ENCODE results near the gene VASN. TPM values are rescaled to one million over a fixed set of nuclear protein-coding genes. Genes with fewer than 3 reads are reported as not detected.

Gene VASN
- total RNA-seq, 1 donor from 2014 or later: 0.67 TPM

- peaks cover 2% of the 10 kb centered on the region for H3K27me3 Mint-ChIP-seq (ENCODE audit: unreplicated experiment)
- no peaks in the 10 kb centered on the region for H3K9me3 Mint-ChIP-seq (ENCODE audit: unreplicated experiment)
- H3K4me3 Mint-ChIP-seq (ENCODE audit: unreplicated experiment): no peak overlapping the region
- no peaks in the 10 kb centered on the region for H3K4me1 Mint-ChIP-seq (ENCODE audit: unreplicated experiment)
- H3K36me3 Mint-ChIP-seq (ENCODE audit: low read depth, unreplicated experiment): peaks cover 4% of the 10 kb centered on the region
- no peak for TF ChIP-seq CTCF (IDR thresholded peaks at IDR 0.05; ENCODE audit: unreplicated experiment)
- no peak overlapping the region for H3K27ac Mint-ChIP-seq (ENCODE audit: unreplicated experiment)
- no peak for DNase-seq (ENCODE audit: low spot score)
Measured at GRCh38 chr16:4338125-4338582, 33.5 kb upstream of the VASN start.

- Mint-ChIP-seq H3K27me3 (ENCODE audit: unreplicated experiment) (no peaks in the 10 kb centered on the region), H3K4me1 (ENCODE audit: unreplicated experiment) (no peaks in the 10 kb centered on the region), H3K36me3 (ENCODE audit: low read depth, unreplicated experiment) (peaks cover 8% of the 10 kb centered on the region), H3K4me3 (ENCODE audit: unreplicated experiment) (no peak overlapping the region), H3K27ac (ENCODE audit: unreplicated experiment) (no peak overlapping the region), H3K9me3 (ENCODE audit: unreplicated experiment) (no peaks in the 10 kb centered on the region)
- no peak for DNase-seq (ENCODE audit: low spot score)
- TF ChIP-seq CTCF (IDR thresholded peaks at IDR 0.05; ENCODE audit: unreplicated experiment): no peak
Measured at GRCh38 chr16:4338712-4339299, 32.8 kb upstream of the VASN start.

GRCh38 chr16:4339455-4339854 lies 32.2 kb upstream of the VASN start:
- H3K4me1 Mint-ChIP-seq (ENCODE audit: unreplicated experiment): no peaks in the 10 kb centered on the region
- H3K4me3 Mint-ChIP-seq (ENCODE audit: unreplicated experiment): no peak overlapping the region

GRCh38 chr16:4339909-4340308 lies 31.7 kb upstream of the VASN start:
- no peaks in the 10 kb centered on the region for H3K4me1 Mint-ChIP-seq (ENCODE audit: unreplicated experiment)
- TF ChIP-seq CTCF (IDR thresholded peaks at IDR 0.05; ENCODE audit: unreplicated experiment): no peak
- H3K36me3 Mint-ChIP-seq (ENCODE audit: low read depth, unreplicated experiment): peaks cover 13% of the 10 kb centered on the region
- no peak for DNase-seq (ENCODE audit: low spot score)
- H3K4me3 Mint-ChIP-seq (ENCODE audit: unreplicated experiment): no peak overlapping the region
- no peaks in the 10 kb centered on the region for H3K27me3 Mint-ChIP-seq (ENCODE audit: unreplicated experiment)
- no peak overlapping the region for H3K27ac Mint-ChIP-seq (ENCODE audit: unreplicated experiment)
- no peaks in the 10 kb centered on the region for H3K9me3 Mint-ChIP-seq (ENCODE audit: unreplicated experiment)

More at GRCh38 chr16:4339455-4339854, 32.2 kb upstream of the VASN start:
- DNase-seq (ENCODE audit: low spot score): no peak
- H3K27me3 Mint-ChIP-seq (ENCODE audit: unreplicated experiment): no peaks in the 10 kb centered on the region
- H3K9me3 Mint-ChIP-seq (ENCODE audit: unreplicated experiment): no peaks in the 10 kb centered on the region
- TF ChIP-seq CTCF (IDR thresholded peaks at IDR 0.05; ENCODE audit: unreplicated experiment): no peak
- no peak overlapping the region for H3K27ac Mint-ChIP-seq (ENCODE audit: unreplicated experiment)
- peaks cover 10% of the 10 kb centered on the region for H3K36me3 Mint-ChIP-seq (ENCODE audit: low read depth, unreplicated experiment)

- TF ChIP-seq CTCF (IDR thresholded peaks at IDR 0.05; ENCODE audit: unreplicated experiment): no peak
- no peaks in the 10 kb centered on the region for H3K27me3 Mint-ChIP-seq (ENCODE audit: unreplicated experiment)
- no peak for DNase-seq (ENCODE audit: low spot score)
- peaks cover 17% of the 10 kb centered on the region for H3K36me3 Mint-ChIP-seq (ENCODE audit: low read depth, unreplicated experiment)
- H3K4me3 Mint-ChIP-seq (ENCODE audit: unreplicated experiment): no peak overlapping the region
- H3K4me1 Mint-ChIP-seq (ENCODE audit: unreplicated experiment): no peaks in the 10 kb centered on the region
- H3K27ac Mint-ChIP-seq (ENCODE audit: unreplicated experiment): no peak overlapping the region
- no peaks in the 10 kb centered on the region for H3K9me3 Mint-ChIP-seq (ENCODE audit: unreplicated experiment)
Measured at GRCh38 chr16:4340443-4340842, 31.2 kb upstream of the VASN start.

Data from endothelial cell (in vitro differentiated cells).